Mesenteric fat pad (tissue), 1 donor: ENCODE results near the gene PGAP1. TPM values are rescaled to one million over a fixed set of nuclear protein-coding genes. Genes with fewer than 3 reads are reported as not detected.

Experiments used
- DNase-seq: peaks from one replicate; pipeline ENCODE4 v3.0.0-alpha.2; 2020; ENCODE audit warnings: low spot score
- long read RNA-seq: library from polyadenylated mRNA; unstranded; transcript quantifications from one replicate; pipeline ENCODE4 v2.0.0, GENCODE V29; 2020
- total RNA-seq: library from RNA; stranded (reverse); fragmentation: NEBNext Ultra II Directional; extraction: Animal tissue kit (Norgen Biotek cat#: 25700); gene quantifications from one replicate; pipeline ENCODE4 v1.2.1, GENCODE V29; 2021
- donor health status: DM: yes; HTN: yes; CAD: no.

Gene PGAP1
- 14.6 TPM for total RNA-seq
- long read RNA-seq, partial matches to known transcripts, result 3 of 13 reads
- long read RNA-seq, other reads (novel, unspliced or antisense), result 10 of 13 reads

GRCh38 chr2:196926562-196927375 lies at the start of gene PGAP1:
TSS of gene PGAP1 (minus strand) at chr2:196926707. CDS start at chr2:196926616, 91 bp downstream.
- peak; percentile 97 for DNase-seq

- DNase-seq, result no peak
Measured at GRCh38 chr2:196974970-196975369, 48.5 kb upstream of the PGAP1 start.

DNA sequence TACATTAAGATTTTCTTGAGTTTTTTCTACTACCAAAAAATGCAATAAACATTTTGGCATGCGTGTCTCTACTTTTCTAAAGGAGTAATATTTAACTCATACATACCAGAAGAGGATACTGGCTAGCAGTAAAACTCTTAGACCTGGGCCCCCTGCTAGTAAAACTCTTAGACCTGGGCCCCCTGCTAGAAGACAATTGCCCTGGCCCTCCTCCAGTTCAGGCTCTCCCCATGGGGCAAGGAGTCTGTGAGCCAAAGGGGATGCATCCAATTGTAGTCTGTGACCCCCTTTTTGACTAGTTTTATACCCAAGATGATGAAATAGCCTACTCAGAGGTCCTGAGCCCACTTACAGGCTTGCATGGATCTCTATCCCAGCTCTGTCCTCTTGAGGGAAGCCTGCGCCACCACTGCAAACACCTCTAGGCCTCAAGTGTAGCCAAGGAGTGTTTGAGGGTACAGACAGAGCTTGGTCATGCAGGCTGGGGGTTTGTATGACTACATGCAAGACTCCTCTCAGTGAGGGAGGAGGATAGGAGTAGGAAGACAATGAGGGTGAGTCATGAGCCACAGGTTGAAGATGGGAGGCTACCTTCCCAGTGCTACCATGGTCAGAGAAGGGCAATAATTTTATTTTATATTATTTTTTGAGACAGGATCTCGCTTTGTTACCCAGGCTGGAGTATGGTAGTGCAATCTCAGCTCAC lies 45.2 kb upstream of the PGAP1 start:
- DNase-seq, result no peak

DNA sequence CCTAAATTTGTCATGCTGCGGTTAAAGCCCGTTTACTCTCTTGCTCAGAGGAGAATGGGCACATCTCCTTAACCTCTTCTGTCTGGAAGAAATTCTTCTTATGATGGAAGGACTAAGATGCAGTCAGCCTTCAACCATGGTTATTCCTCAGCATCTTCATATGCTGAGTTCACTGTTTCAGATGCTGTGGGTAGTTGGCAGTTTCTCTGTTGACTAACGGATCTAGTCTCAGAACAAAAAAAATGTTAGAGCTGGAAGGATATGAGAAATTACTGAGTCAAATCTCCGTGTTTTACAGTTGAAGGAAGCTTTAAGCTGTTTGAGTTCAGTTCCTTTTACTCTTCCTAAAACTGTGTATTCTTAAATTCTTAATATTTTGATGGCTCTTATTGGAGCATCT lies 43.6 kb upstream of the PGAP1 start:
- no peak for DNase-seq

- DNase-seq, result no peak
Measured at GRCh38 chr2:196968516-196968915, 42.0 kb upstream of the PGAP1 start.

DNA sequence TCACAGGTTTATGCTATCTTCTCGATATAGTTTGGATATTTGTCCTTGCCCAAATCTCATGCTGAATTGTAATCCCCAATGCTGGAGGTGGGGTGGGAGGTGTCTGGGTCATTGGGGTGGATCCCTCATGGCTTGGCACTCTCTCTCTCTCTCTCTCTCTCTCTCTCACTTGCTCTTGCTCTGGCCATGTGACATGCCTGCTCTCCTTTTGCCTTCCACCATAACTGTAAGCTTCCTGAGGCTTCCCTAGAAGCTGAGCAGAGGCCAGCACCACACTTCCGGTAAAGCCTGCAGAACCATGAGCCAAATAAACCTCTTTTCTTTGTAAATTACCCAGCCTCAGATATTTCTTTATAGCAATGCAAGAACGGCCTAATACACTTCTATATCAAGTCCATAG lies 41.3 kb upstream of the PGAP1 start:
- DNase-seq, result no peak

DNA sequence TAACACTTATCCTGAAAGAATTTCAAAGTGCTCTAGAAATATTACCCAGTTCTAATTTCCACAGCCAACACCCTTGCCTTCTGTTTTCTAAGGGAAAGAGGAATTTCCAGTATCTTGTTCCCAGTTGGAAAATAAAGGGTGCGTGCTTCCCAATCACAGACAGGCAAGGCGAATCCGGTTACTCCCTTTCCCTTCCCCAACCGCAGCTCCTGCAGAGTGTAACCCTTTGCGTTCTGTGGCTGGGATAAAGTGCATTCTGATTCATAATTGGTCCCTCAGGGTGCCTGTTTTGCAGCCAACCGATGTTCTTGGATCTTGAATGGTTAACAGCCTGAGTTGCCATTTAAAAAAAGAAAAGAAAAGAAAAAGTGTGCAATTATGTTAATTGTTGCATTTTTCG lies 40.6 kb upstream of the PGAP1 start:
- DNase-seq, result no peak

DNA sequence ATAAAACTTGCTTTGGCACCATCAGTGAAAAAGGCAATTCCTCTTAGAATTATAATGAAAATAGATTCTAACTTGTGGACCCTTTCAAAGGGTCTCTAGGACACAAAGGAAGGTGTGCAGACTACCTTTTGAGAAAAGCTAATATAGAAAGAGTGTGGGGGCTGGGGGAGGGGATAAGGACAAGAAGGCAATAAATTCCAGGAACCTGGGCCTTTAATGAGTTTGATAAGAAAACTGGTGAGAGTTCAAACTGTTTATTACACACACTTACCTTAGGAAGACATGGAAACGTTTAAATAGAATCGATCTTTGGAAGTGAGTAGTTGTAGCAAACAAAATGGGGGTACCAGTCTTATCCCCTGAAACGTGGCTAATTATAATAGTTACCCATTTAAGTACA lies 39.6 kb upstream of the PGAP1 start:
- no peak for DNase-seq

- no peak for DNase-seq
Measured at GRCh38 chr2:196965651-196966050, 39.1 kb upstream of the PGAP1 start.

- DNase-seq, result no peak
Measured at GRCh38 chr2:196963961-196964360, 37.5 kb upstream of the PGAP1 start.

DNA sequence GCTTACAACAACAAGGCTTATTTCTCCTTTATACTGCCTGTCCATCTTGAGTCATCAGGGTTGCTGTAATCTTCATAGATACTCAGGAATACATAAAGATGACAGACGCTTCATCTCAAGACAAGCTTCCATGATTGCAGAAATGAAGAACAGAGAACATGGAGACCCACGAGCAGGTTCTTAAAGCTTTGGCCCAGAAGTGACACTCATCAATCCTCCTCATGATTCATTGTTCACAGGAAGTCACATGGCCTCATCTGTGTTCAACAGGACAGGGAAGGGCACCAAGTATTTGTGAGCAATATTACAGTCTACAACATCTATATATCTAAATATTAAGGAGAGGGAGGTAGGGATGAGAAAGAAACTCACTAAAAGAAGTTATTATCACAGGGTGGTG lies 36.5 kb upstream of the PGAP1 start:
- DNase-seq, result no peak

DNA sequence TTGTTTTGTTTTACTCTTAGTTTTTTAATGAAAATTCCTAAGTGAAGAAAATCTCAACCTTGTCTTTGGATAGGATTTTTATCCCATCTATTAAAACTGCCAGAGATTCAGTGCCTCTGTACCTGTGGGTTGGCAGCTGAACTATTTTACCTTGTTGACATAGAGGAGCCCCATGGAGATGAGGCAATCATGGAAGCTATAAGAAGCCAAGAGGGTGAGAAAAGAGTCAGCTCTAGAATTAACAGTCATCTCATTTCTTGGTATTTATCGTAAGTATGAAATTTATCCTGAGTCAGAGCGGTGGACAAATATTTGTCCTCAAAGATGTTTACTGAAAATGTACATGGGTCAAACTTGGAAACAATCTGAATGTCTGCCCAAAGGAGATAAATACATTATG lies 35.8 kb upstream of the PGAP1 start:
- DNase-seq, result no peak

GRCh38 chr2:196961889-196962288 lies 35.4 kb upstream of the PGAP1 start:
- DNase-seq, result no peak

DNA sequence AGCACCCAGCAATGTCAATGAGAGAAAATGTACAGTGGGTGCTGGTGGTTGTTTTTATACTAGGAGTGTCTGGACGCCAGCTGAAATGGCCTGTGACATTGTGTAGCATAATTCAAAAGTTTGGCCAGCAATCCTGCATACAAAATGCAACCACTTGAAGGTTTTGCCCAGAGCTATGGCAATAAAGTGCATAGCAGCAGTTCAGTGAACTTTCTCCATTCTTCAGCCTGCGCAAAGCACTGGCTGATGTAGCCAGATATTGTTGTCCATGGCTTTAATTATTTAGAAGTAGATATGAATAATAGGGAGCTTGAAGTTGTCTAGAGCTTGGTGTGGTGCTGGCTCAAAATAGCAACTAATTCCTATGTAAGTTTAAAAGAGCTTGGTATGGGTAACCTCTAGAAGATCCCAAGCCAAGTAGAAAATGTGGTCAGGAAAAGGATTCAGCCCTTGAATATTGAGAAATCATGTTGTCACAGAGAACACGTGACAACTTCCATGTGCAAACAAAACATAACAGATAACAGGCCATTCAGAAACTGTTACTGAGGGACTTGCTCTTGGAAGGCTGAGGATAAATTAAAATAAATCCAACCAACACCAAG lies 33.3 kb upstream of the PGAP1 start:
- no peak for DNase-seq

- DNase-seq, result no peak
Measured at GRCh38 chr2:196959281-196959680, 32.8 kb upstream of the PGAP1 start.

- DNase-seq, result no peak
Measured at GRCh38 chr2:196957881-196958525, 31.5 kb upstream of the PGAP1 start.

DNA sequence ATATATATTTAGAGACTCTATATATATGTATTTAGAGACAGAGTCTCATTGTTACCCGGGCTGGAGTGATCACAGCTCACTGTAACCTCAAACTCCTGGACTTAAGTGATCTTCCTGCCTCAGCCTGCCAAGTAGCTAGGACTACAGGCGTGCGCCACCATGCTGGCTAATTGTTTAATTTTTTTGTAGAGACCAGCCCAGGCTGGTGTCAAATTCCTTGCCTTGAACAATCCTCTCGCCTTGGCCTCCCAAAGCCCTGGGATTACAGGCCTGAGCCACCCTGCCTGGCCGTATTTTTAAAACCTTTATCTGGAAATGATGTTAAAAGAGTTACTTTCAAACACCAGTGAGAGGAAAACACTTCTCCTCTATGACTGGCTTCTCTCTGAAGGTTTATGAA lies 30.9 kb upstream of the PGAP1 start:
- DNase-seq, result no peak

GRCh38 chr2:196956069-196956468 lies 29.6 kb upstream of the PGAP1 start:
- no peak for DNase-seq

DNA sequence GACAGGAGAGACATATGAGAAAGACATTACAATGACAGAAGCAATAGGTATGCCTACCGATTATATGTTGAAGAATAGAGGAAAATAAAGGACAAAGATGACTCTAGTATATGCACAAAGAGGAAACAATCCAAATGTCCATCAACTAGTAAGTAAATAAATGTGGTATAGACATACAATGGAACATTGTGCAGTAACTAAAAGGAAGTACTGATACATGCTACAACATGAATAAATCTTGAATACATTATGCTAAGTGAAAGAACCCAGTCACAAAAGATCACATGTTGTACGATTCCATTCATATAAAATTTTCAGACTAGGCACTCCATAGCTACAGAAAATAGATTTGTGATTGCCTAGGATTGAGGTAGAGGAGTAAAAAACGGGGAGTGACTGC lies 28.5 kb upstream of the PGAP1 start:
- no peak for DNase-seq

DNA sequence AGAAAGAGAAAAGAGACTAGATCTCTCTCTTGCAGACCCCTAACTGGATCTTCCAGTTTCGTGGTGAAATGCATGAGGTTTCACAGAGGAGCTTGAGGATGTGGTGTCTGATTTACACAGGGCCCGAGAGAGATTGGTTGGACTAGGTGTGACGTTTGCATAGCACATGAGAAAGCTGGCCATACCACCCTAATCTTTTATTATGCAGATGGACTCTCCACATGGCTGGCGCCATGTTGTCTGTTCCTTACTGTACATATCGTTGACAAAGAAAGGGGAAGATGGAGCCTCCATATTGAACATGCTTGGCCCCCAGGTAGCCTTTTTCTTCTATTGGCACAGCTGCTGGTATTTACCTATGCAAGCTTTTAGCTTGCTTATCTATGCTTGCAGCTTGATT lies 27.5 kb upstream of the PGAP1 start:
- no peak for DNase-seq

GRCh38 chr2:196952936-196953335 lies 26.4 kb upstream of the PGAP1 start:
- no peak for DNase-seq

DNA sequence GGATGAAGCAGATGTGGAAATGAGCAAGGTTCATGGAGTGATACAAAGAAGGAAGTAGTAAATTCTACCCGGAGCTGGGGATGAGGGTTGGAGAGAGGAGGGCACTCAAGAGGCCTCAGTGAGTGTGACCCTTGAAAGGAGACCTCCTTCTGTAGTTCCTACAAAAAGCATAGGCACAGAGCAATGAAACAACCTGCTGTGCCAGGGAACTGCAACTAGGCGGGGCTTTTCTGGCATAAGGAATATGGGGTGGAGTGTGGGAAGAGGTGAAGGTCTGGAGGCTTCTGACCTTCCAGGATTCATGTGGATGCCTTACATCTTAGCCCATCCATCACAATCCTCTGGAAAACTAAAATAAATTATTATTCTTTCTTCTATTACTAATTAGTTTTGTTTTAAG lies 25.5 kb upstream of the PGAP1 start:
- no peak for DNase-seq
